ENCODE data around the gene RBM47. TPM values are rescaled to one million over a fixed set of nuclear protein-coding genes. Genes with fewer than 3 reads are reported as not detected.

Gene RBM47
- total RNA-seq, 1 experiment from 2014 or later = 70.3 TPM

DNA sequence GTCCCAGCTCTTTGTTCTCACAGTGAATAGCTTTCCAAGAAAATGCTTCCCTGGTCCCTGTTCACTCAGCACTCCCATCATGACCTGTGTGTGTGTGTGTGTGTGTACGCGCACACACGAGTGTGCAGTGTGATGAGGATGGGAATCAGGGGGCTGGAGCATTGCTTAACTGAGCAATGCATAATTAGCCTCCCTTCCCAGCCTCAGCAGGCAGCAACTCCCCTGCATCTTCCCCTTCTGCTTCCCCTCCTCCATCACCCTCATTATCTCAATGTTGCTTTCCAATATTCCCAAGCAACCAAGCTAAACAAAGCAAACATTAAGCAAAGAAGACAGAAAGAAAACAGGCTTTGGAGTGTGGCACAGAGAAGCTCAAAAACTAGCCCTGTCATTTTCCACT lies 137.0 kb downstream of the RBM47 start:
- no peak overlapping the region for H2BK5ac ChIP-seq (ENCODE audit: insufficient read length, low read length)
- no peaks in the 10 kb centered on the region for H3K27me3 ChIP-seq (ENCODE audit: insufficient read depth, low read length)
- no peak overlapping the region for H2BK20ac ChIP-seq (ENCODE audit: low read depth, low read length, poor library complexity, severe bottlenecking)
- H3K79me1 ChIP-seq (ENCODE audit: insufficient read depth, low read depth, low read length, poor library complexity, severe bottlenecking) = peaks cover 2% of the 10 kb centered on the region
- H3K18ac ChIP-seq (ENCODE audit: insufficient read length, low read depth, low read length) = peak overlapping the region; percentile 22
- H2BK15ac ChIP-seq (ENCODE audit: low read depth, low read length) = no peak overlapping the region
- Mint-ChIP-seq H3K4me1 (peaks cover 10 to 14% of the 10 kb centered on the region in 2 experiments), H3K27me3 (ENCODE audit: low read depth) (no peaks in the 10 kb centered on the region), H3K27ac (0 out of 7 replicates have a peak overlapping the region, but pooled peaks of 1 of the 3 experiments have one; percentile 11), H3K36me3 (ENCODE audit: insufficient read depth in 1 of 3, low read depth in 3 of 3) (peaks cover 3 to 8% (median 5%) of the 10 kb centered on the region in 3 experiments; a peak in 5 of 7 replicates), H3K4me3 (no peak overlapping the region), H3K9me3 (no peaks in the 10 kb centered on the region)
- no peak overlapping the region for H3K14ac ChIP-seq (ENCODE audit: insufficient read depth, low read length)
- H4K20me1 ChIP-seq (ENCODE audit: control insufficient read depth, insufficient read depth, insufficient read length) = peaks cover 3% of the 10 kb centered on the region
- H3K27ac ChIP-seq (ENCODE audit: insufficient read length, low read depth, low read length) = no peak overlapping the region
- H3K9me3 ChIP-seq (ENCODE audit: control insufficient read depth, low read depth, low read length) = no peaks in the 10 kb centered on the region
- no peak for DNase-seq
- H2AFZ ChIP-seq (ENCODE audit: low read length) = no peak overlapping the region
- no peak overlapping the region for H3K23ac ChIP-seq (ENCODE audit: insufficient read length, low read depth, low read length)
- TF ChIP-seq, protein P1, sequence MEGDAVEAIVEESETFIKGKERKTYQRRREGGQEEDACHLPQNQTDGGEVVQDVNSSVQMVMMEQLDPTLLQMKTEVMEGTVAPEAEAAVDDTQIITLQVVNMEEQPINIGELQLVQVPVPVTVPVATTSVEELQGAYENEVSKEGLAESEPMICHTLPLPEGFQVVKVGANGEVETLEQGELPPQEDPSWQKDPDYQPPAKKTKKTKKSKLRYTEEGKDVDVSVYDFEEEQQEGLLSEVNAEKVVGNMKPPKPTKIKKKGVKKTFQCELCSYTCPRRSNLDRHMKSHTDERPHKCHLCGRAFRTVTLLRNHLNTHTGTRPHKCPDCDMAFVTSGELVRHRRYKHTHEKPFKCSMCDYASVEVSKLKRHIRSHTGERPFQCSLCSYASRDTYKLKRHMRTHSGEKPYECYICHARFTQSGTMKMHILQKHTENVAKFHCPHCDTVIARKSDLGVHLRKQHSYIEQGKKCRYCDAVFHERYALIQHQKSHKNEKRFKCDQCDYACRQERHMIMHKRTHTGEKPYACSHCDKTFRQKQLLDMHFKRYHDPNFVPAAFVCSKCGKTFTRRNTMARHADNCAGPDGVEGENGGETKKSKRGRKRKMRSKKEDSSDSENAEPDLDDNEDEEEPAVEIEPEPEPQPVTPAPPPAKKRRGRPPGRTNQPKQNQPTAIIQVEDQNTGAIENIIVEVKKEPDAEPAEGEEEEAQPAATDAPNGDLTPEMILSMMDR (conservative IDR thresholded peaks at IDR 0.05) = no peak
- no peaks in the 10 kb centered on the region; the same call in 1 of the 2 replicates for H3K79me2 ChIP-seq (ENCODE audit: insufficient read depth, low read length)
- H4K91ac ChIP-seq (ENCODE audit: insufficient read length, low read depth, low read length) = no peak overlapping the region
- no peak overlapping the region for H3K9ac ChIP-seq (ENCODE audit: extremely low read depth, insufficient read length, low read length)
- no peak overlapping the region for H2AK5ac ChIP-seq (ENCODE audit: insufficient read length, low read length)
- no peak overlapping the region for H4K5ac ChIP-seq (ENCODE audit: insufficient read length, low read depth, low read length)
- no peak overlapping the region for H3T11ph ChIP-seq (ENCODE audit: low read length)
- no peaks in the 10 kb centered on the region for H3K23me2 ChIP-seq (ENCODE audit: insufficient read length, low read depth, low read length, poor library complexity, severe bottlenecking)
- no peak overlapping the region for H4K8ac ChIP-seq (replicated peaks; ENCODE audit: insufficient read length, low read depth, low read length)
- H2BK120ac ChIP-seq (ENCODE audit: low read depth, low read length, poor library complexity, severe bottlenecking) = no peak overlapping the region
- no CpG with 5 or more reads among the region's 3 CpGs for WGBS (ENCODE audit: extremely low coverage, insufficient read length, low lambda C conversion rate)
- H2BK12ac ChIP-seq (ENCODE audit: insufficient read length, low read depth, low read length) = no peak overlapping the region
- no peak overlapping the region for H3K4me2 ChIP-seq (ENCODE audit: insufficient read depth, insufficient read length, low read length)
- H3K4me1 ChIP-seq (ENCODE audit: insufficient read depth, low read length) = no peaks in the 10 kb centered on the region; the same call in 1 of the 2 replicates
- H3K4ac ChIP-seq (ENCODE audit: low read depth, low read length) = no peak overlapping the region
- no peak overlapping the region for H3K56ac ChIP-seq (ENCODE audit: insufficient read length, low read depth, low read length)

Measured in H9 (cell line).